GM12864 (cell line): ENCODE measurements around the gene FOXA1.

Experiments
- DNase-seq: peaks from one replicate; pipeline ENCODE4 v3.0.0-alpha.2; 2011; ENCODE audit warnings: low read depth
- H3K4me3 ChIP-seq: 2 replicates; pipeline ENCODE4 v1.5.1; 2011; ENCODE audit warnings: mild to moderate bottlenecking, low read depth, low read length, control low read depth
- CTCF ChIP-seq: IDR thresholded peaks from 2 replicates; pipeline ENCODE4 v1.5.1; 2011; ENCODE audit warnings: low read depth, mild to moderate bottlenecking, moderate library complexity, low read length, control low read depth, inconsistent platforms; ENCODE audit errors: missing control alignments

The FOXA1 gene

DNA sequence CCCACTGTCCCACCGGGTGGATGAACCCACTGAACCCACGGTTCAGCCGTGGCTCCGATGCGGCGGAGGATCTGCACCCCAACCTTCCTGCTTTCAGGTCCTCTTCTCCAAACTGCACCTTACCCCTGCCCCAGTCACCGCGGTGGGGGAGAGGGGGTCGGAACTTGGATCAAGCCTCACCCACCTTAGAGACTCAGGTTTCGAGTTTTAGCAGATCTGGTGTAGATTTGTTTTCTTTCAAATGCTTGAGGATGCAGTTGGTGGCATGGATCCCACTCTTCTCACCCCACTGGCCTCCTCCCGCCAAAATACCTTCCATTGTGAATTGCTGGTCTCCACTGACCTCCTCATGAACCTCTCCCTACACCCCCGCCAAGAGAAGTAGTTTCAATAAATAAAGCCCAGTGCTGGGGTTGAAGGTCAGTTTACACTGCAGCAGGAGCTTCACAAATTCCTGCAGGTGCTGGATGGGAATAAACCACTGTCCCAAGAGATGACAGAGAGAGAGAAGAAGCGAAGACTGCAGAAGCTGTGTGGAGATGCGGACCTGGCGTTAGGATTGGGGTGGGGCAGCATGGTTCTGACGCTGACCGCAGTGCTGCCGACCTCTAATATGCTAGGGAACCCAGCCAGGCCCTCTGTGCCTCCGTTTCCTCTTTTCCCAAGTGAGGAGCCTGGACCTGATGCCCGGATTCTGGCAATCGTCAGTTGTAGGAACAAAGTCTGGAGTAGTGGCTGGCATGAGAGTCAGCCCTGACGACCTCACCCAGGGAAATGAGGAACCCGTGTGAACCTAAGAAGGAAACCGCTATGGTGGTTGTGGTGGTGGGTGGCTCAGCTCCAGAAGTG is 7.8 kb upstream of the FOXA1 start:
- DNase-seq: no peak
- H3K4me3 ChIP-seq: no peak overlapping the region

DNA sequence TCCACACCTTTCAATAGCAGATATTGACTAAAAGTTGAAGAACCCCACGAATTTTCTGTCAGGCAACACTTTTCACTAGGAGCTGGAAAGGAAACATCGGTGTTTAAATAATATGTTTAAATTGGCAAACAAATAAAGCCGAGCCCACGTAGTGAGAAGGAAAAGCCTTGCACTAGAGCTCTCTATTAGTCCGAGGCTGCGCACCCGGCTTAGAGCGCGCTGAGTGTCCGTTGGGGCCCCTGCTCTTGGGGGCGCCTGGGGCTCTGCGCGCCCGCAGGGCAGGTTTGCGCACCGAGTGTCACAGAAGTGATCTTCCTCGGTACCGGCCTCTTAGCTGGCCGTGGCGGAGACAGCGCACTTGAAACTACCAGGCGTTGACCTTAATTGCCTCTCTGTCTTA is 6.8 kb upstream of the FOXA1 start:
- no peak for DNase-seq
- H3K4me3 ChIP-seq: no peak overlapping the region
- no peak for TF ChIP-seq CTCF

More for the DNA sequence above, 7.8 kb upstream of the FOXA1 start:
- TF ChIP-seq CTCF: no peak

GRCh38 chr14:37600880-37601741 is 6.1 kb upstream of the FOXA1 start:
- no peak for TF ChIP-seq CTCF

GRCh38 chr14:37599507-37600368 is 4.7 kb upstream of the FOXA1 start:
- TF ChIP-seq CTCF: no peak
- DNase-seq: no peak
- no peak overlapping the region for H3K4me3 ChIP-seq

More at GRCh38 chr14:37600880-37601741, 6.1 kb upstream of the FOXA1 start:
- no peak overlapping the region for H3K4me3 ChIP-seq
- no peak for DNase-seq

GRCh38 chr14:37598747-37599506 is 3.9 kb upstream of the FOXA1 start:
- DNase-seq: no peak
- H3K4me3 ChIP-seq: no peak overlapping the region
- no peak for TF ChIP-seq CTCF
